Panc1 (cell line): ENCODE data around the gene PEX19.
"Not testable (repeated sequence)": the region's sequence is repeated elsewhere in the genome, so short reads cannot be mapped to it uniquely, and the experiment has no call there.

ENCODE experiments used
- CTCF ChIP-seq: fragments of 450-650 bp; IDR thresholded peaks from 2 replicates; pipeline ENCODE4 v1.5.1; 2017; ENCODE audit warnings: mild to moderate bottlenecking
- POLR2AphosphoS5 ChIP-seq: IDR thresholded peaks from 2 replicates; pipeline ENCODE4 v1.6.1; 2012; ENCODE audit warnings: mild to moderate bottlenecking, low read depth, low read length, moderate library complexity
- SIN3A ChIP-seq: IDR thresholded peaks from 2 replicates; pipeline ENCODE4 v1.6.1; 2012; ENCODE audit warnings: low read depth, mild to moderate bottlenecking, low read length, moderate library complexity, borderline replicate concordance; ENCODE audit not compliant: insufficient read depth
- TCF7L2 ChIP-seq: IDR thresholded peaks from 2 replicates; pipeline ENCODE4 v1.6.1; 2011; ENCODE audit warnings: mild to moderate bottlenecking, low read depth, low read length, inconsistent platforms
- TF ChIP-seq, protein P1 (sequence below), 2 experiments: IDR thresholded peaks; 2 replicates each; pipeline ENCODE4 v1.6.1; 2011 to 2012; ENCODE audit warnings: low read depth in 2 of 2, control low read depth in 1 of 2, low read length in 1 of 2, mild to moderate bottlenecking in 1 of 2, moderate library complexity in 1 of 2; ENCODE audit not compliant: insufficient read depth in 1 of 2

- TF ChIP-seq CTCF, POLR2AphosphoS5, TCF7L2, SIN3A: not testable (repeated sequence)
- TF ChIP-seq, protein P1, sequence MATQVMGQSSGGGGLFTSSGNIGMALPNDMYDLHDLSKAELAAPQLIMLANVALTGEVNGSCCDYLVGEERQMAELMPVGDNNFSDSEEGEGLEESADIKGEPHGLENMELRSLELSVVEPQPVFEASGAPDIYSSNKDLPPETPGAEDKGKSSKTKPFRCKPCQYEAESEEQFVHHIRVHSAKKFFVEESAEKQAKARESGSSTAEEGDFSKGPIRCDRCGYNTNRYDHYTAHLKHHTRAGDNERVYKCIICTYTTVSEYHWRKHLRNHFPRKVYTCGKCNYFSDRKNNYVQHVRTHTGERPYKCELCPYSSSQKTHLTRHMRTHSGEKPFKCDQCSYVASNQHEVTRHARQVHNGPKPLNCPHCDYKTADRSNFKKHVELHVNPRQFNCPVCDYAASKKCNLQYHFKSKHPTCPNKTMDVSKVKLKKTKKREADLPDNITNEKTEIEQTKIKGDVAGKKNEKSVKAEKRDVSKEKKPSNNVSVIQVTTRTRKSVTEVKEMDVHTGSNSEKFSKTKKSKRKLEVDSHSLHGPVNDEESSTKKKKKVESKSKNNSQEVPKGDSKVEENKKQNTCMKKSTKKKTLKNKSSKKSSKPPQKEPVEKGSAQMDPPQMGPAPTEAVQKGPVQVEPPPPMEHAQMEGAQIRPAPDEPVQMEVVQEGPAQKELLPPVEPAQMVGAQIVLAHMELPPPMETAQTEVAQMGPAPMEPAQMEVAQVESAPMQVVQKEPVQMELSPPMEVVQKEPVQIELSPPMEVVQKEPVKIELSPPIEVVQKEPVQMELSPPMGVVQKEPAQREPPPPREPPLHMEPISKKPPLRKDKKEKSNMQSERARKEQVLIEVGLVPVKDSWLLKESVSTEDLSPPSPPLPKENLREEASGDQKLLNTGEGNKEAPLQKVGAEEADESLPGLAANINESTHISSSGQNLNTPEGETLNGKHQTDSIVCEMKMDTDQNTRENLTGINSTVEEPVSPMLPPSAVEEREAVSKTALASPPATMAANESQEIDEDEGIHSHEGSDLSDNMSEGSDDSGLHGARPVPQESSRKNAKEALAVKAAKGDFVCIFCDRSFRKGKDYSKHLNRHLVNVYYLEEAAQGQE (IDR thresholded peaks at IDR 0.05; ENCODE audit: insufficient read depth in 1 of 2, low read depth in 2 of 2, low read length in 1 of 2) = not testable (repeated sequence)
Measured at GRCh38 chr1:160287769-160288168, 2.8 kb upstream of the PEX19 start.
